Fibroblast of lung (primary cell): ENCODE data around the gene PAX7.

Experiments
- EZH2 ChIP-seq: IDR thresholded peaks from 2 replicates; pipeline ENCODE4 v1.5.1; 2012; ENCODE audit warnings: low read length, control low read depth, mild to moderate bottlenecking; ENCODE audit errors: missing control alignments
- TF ChIP-seq, protein P1 (sequence below), 2 donors: IDR thresholded peaks in 1 of 2; conservative IDR thresholded peaks in 1 of 2; 1 replicate in 1 of 2; 2 replicates in 1 of 2; pipeline ENCODE4 v1.5.1; 2011 to 2012; ENCODE audit warnings: low read length in 2 of 2, control low read depth in 1 of 2, inconsistent platforms in 1 of 2, low read depth in 1 of 2, mild to moderate bottlenecking in 1 of 2

DNA sequence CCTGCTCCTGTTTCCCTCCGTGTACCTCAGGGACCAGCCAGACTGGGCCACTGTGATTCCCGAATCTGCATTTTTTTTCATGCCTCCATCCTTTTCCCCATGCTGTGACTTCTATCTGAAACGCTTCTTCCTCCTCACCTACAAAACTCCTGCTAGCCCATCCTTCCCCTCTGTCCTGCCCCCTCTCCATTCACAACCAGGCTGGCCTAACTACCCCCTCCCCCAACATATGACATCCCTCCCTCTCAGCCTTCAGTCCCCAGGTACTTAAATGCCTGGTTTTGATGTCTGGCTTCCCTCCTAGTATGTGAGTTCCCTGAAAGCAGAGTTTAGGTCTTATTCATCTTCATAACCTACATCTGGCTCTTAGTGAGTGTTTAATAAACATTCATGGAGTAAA lies 146.1 kb downstream of the PAX7 start:
- TF ChIP-seq, protein P1, sequence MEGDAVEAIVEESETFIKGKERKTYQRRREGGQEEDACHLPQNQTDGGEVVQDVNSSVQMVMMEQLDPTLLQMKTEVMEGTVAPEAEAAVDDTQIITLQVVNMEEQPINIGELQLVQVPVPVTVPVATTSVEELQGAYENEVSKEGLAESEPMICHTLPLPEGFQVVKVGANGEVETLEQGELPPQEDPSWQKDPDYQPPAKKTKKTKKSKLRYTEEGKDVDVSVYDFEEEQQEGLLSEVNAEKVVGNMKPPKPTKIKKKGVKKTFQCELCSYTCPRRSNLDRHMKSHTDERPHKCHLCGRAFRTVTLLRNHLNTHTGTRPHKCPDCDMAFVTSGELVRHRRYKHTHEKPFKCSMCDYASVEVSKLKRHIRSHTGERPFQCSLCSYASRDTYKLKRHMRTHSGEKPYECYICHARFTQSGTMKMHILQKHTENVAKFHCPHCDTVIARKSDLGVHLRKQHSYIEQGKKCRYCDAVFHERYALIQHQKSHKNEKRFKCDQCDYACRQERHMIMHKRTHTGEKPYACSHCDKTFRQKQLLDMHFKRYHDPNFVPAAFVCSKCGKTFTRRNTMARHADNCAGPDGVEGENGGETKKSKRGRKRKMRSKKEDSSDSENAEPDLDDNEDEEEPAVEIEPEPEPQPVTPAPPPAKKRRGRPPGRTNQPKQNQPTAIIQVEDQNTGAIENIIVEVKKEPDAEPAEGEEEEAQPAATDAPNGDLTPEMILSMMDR (conservative IDR thresholded peaks at IDR 0.05 in 1 of 2, IDR thresholded peaks at IDR 0.05 in 1 of 2; ENCODE audit: low read depth in 1 of 2, low read length in 2 of 2): no peak
- no peak for TF ChIP-seq EZH2
